ENCODE results near the gene MEGF11. TPM values are rescaled to one million over a fixed set of nuclear protein-coding genes. Genes with fewer than 3 reads are reported as not detected.

MEGF11 gene
- 0.28 TPM for polyA plus RNA-seq (2013, experiment 1 of 2; ENCODE audit: insufficient read length)
- 0.10 TPM for polyA plus RNA-seq (2013, experiment 2 of 2; ENCODE audit: insufficient read length)

- peak; percentile 39 for DNase-seq
Measured at GRCh38 chr15:66253418-66254088, at the start of gene MEGF11. Gene MEGF11, minus strand, starts transcription at chr15:66253750. Its CDS starts 125,347 bp downstream, at chr15:66128403.

GRCh38 chr15:66302489-66303278 lies 49.1 kb upstream of the MEGF11 start:
- no peak for DNase-seq

- DNase-seq = no peak
Measured at GRCh38 chr15:66298803-66299251, 45.3 kb upstream of the MEGF11 start.

GRCh38 chr15:66296186-66296585 lies 42.6 kb upstream of the MEGF11 start:
- DNase-seq = no peak

GRCh38 chr15:66294932-66295235 lies 41.3 kb upstream of the MEGF11 start:
- DNase-seq = peak; percentile 54

GRCh38 chr15:66294157-66294931 lies 40.8 kb upstream of the MEGF11 start:
- peak; percentile 78 for DNase-seq

- DNase-seq = peak; percentile 55
Measured at GRCh38 chr15:66293419-66294156, 40.0 kb upstream of the MEGF11 start, which contains the start of gene DIS3L. Gene DIS3L, plus strand, starts transcription at chr15:66293568. Its CDS starts 29 bp downstream, at chr15:66293597.

- DNase-seq = no peak
Measured at GRCh38 chr15:66292571-66293418, 39.2 kb upstream of the MEGF11 start.

GRCh38 chr15:66291816-66292570 lies 38.4 kb upstream of the MEGF11 start:
- peak; percentile 32 for DNase-seq

GRCh38 chr15:66290518-66290917 lies 37.0 kb upstream of the MEGF11 start:
- DNase-seq = no peak

- DNase-seq = no peak
Measured at GRCh38 chr15:66290007-66290406, 36.5 kb upstream of the MEGF11 start.

- DNase-seq = peak; percentile 16
Measured at GRCh38 chr15:66288551-66289185, 35.1 kb upstream of the MEGF11 start.

- DNase-seq = no peak
Measured at GRCh38 chr15:66288093-66288492, 34.5 kb upstream of the MEGF11 start.

- peak; percentile 42 for DNase-seq
Measured at GRCh38 chr15:66287461-66288057, 34.0 kb upstream of the MEGF11 start.

GRCh38 chr15:66285533-66286280 lies 32.2 kb upstream of the MEGF11 start:
- DNase-seq = no peak

GRCh38 chr15:66284271-66284670 lies 30.7 kb upstream of the MEGF11 start:
- DNase-seq = no peak

GRCh38 chr15:66278671-66279070 lies 25.1 kb upstream of the MEGF11 start:
- no peak for DNase-seq

- DNase-seq = no peak
Measured at GRCh38 chr15:66278056-66278455, 24.5 kb upstream of the MEGF11 start.

GRCh38 chr15:66276546-66276945 lies 23.0 kb upstream of the MEGF11 start:
- DNase-seq = no peak

Data from fibroblast of skin of back (primary cell).